NCI-H146 (cell line): ENCODE measurements around the gene ADCYAP1.

Experiments
- DNase-seq: peaks from one replicate; lab custom pipeline; 2025; lab: John Stamatoyannopoulos, UW

ADCYAP1 gene

GRCh38 chr18:910247-910646 is 5.6 kb downstream of the ADCYAP1 start:
- DNase-seq, result no peak

- no peak for DNase-seq
These were observed 6.4 kb downstream of the ADCYAP1 start for GRCh38 chr18:911025-911424.

GRCh38 chr18:911486-911885 is 6.8 kb downstream of the ADCYAP1 start:
- DNase-seq, result no peak

- DNase-seq, result no peak
These were observed 11.9 kb downstream of the ADCYAP1 start for GRCh38 chr18:916562-916961.

- no peak for DNase-seq
These were observed 14.4 kb downstream of the ADCYAP1 start for GRCh38 chr18:919078-919477.

- peak; percentile 95 for DNase-seq
These were observed 18.6 kb downstream of the ADCYAP1 start for GRCh38 chr18:923144-923866.

- peak; percentile 74 for DNase-seq
These were observed 20.3 kb downstream of the ADCYAP1 start for GRCh38 chr18:924987-925386.

GRCh38 chr18:926946-927345 is 22.3 kb downstream of the ADCYAP1 start:
- no peak for DNase-seq

GRCh38 chr18:933082-933481 is 28.4 kb downstream of the ADCYAP1 start:
- DNase-seq, result no peak

GRCh38 chr18:934518-935133 is 30.0 kb downstream of the ADCYAP1 start:
- peak; percentile 38 for DNase-seq

GRCh38 chr18:936941-937340 is 32.3 kb downstream of the ADCYAP1 start:
- DNase-seq, result no peak

- DNase-seq, result no peak
These were observed 34.5 kb downstream of the ADCYAP1 start for GRCh38 chr18:939166-939565.

- DNase-seq, result no peak
These were observed 35.3 kb downstream of the ADCYAP1 start for GRCh38 chr18:939958-940357.

- no peak for DNase-seq
These were observed 36.7 kb downstream of the ADCYAP1 start for GRCh38 chr18:941331-941730.

- no peak for DNase-seq
These were observed 39.8 kb downstream of the ADCYAP1 start for GRCh38 chr18:944440-944839.

GRCh38 chr18:949724-950631 is 45.3 kb downstream of the ADCYAP1 start:
- no peak for DNase-seq

GRCh38 chr18:950882-951495 is 46.3 kb downstream of the ADCYAP1 start:
- no peak for DNase-seq

- DNase-seq, result no peak
These were observed 50.9 kb downstream of the ADCYAP1 start for GRCh38 chr18:955384-956066.

GRCh38 chr18:957829-958228 is 53.2 kb downstream of the ADCYAP1 start:
- DNase-seq, result no peak

- no peak for DNase-seq
These were observed 55.2 kb downstream of the ADCYAP1 start for GRCh38 chr18:959854-960253.
